ENCODE results near the gene FSD1. TPM values are rescaled to one million over a fixed set of nuclear protein-coding genes. Genes with fewer than 3 reads are reported as not detected.

Gene FSD1
- total RNA-seq, 4 donors from 2014 or later: 0.67 TPM; not detected in 3

DNA sequence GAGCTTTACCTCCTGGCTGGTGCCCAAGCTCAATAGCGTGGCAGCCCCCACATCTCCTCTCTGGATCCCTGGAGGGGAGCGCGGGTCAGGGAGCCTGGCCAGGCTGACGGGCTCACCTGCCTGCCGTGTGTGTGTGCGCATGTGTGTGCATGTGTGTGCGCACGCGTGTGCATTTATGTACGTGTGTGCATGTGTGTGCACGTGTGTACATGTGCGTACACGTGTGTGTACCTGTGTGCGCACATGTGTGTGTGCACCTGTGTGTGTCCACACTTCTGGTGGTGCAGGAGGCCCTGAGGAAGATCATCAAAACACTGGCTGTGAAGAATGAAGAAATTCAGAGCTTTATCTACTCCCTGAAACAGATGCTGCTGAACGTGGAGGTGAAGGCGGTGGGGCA is 1.3 kb downstream of the FSD1 start:
- no peak overlapping the region for H3K27ac ChIP-seq
- ATAC-seq: no peak
- H3K4me3 ChIP-seq: no peak overlapping the region
- H3K9me3 ChIP-seq: no peaks in the 10 kb centered on the region
- peaks cover 0 to 9% (median 4%) of the 10 kb centered on the region in 3 donors for H3K4me1 ChIP-seq
- TF ChIP-seq EP300 (IDR thresholded peaks at IDR 0.05): no peak
- no peak for TF ChIP-seq POLR2AphosphoS5 (IDR thresholded peaks at IDR 0.05)
- no peak for TF ChIP-seq CTCF (IDR thresholded peaks at IDR 0.05)
- no peak for TF ChIP-seq POLR2A (IDR thresholded peaks at IDR 0.05)
- H3K36me3 ChIP-seq: no peaks in the 10 kb centered on the region
- WGBS, 2 donors (ENCODE audit: low coverage in 1 of 2): 50% methylated on average over 2 of the region's 16 CpGs; no CpG with 5 or more reads in 1 of the 2 donors
- H3K27me3 ChIP-seq: peaks cover 42% of the 10 kb centered on the region

GRCh38 chr19:4310247-4311121 is 6.1 kb downstream of the FSD1 start:
- TF ChIP-seq EP300 (IDR thresholded peaks at IDR 0.05) (no peak), POLR2A (IDR thresholded peaks at IDR 0.05) (no peak), POLR2AphosphoS5 (IDR thresholded peaks at IDR 0.05) (no peak), CTCF (IDR thresholded peaks at IDR 0.05) (no peak)
- WGBS, 2 donors (ENCODE audit: low coverage in 1 of 2): 96 to 100% methylated on average over 1 to 5 of the region's 22 CpGs
- Histone ChIP-seq H3K27me3 (peaks cover 13% of the 10 kb centered on the region), H3K36me3 (no peaks in the 10 kb centered on the region), H3K4me1 (no peaks in the 10 kb centered on the region), H3K4me3 (no peak overlapping the region), H3K27ac (no peak overlapping the region), H3K9me3 (no peaks in the 10 kb centered on the region)
- ATAC-seq: no peak

DNA sequence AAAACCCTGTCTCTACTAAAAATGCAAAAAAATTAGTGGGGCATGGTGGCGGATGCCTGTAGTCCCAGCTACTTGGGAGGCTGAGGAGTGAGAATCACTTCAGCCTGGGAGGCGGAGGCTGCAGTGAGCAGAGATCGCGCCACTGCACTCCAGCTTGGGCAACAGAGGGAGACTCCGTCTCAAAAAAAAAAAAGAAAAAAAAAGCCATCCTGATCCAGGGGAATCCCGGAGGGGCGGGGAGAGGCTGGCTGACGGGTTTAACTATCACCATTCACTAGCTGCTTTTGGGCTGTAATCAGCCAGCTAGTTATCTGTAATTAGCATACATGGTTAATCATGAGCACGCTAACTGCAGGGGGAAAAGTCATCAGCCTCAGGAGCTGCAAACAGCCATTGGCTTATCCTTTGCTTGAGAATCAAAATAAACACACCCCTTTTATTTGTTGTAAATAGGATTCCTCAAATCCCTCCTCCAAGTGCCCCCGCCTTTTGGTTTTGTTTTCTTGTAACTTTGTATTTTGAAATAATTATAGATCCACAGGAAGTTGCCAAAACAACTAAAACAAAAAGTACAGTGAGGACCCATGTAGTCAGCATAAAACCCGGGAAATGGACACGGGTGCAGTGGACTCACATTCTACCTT is 9.6 kb downstream of the FSD1 start:
- WGBS, 2 donors (ENCODE audit: low coverage in 1 of 2): 28 to 43% methylated on average over 8 to 12 of the region's 12 CpGs
- no peak for ATAC-seq
- no peak overlapping the region for H3K27ac ChIP-seq
- H3K4me3 ChIP-seq: no peak overlapping the region
- no peaks in the 10 kb centered on the region for H3K4me1 ChIP-seq
- H3K36me3 ChIP-seq: no peaks in the 10 kb centered on the region
- TF ChIP-seq EP300 (IDR thresholded peaks at IDR 0.05): no peak
- TF ChIP-seq CTCF (IDR thresholded peaks at IDR 0.05): no peak
- no peak for TF ChIP-seq POLR2AphosphoS5 (IDR thresholded peaks at IDR 0.05)
- no peak for TF ChIP-seq POLR2A (IDR thresholded peaks at IDR 0.05)
- H3K27me3 ChIP-seq: peaks cover 28% of the 10 kb centered on the region
- H3K9me3 ChIP-seq: no peaks in the 10 kb centered on the region

DNA sequence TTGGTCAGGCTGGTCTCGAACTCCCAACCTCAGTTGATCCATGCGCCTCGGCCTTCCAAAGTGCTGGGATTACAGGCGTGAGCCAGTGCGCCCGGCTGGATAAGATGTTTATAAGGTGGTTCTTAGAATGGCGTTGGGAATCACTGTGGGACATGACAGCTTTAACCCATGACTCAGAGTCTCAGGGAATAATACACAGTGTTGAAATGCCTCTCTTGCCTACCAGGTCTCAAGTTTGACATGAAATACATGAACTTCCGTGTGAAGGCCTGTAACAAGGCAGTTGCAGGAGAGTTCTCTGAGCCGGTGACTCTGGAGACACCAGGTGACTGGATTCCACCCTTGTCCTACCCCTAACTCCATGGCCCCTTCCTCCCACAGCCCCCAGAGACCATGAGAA is 12.6 kb downstream of the FSD1 start:
- 63 to 80% methylated on average over 1 to 2 of the region's 9 CpGs for WGBS, 2 donors (ENCODE audit: low coverage in 1 of 2)
- H3K36me3 ChIP-seq: no peaks in the 10 kb centered on the region
- no peaks in the 10 kb centered on the region for H3K4me1 ChIP-seq
- H3K9me3 ChIP-seq: peaks cover 0 to under 1% (median 0%) of the 10 kb centered on the region in 3 donors
- TF ChIP-seq EP300 (IDR thresholded peaks at IDR 0.05): no peak
- TF ChIP-seq POLR2A (IDR thresholded peaks at IDR 0.05): no peak
- TF ChIP-seq CTCF (IDR thresholded peaks at IDR 0.05): no peak
- no peak for TF ChIP-seq POLR2AphosphoS5 (IDR thresholded peaks at IDR 0.05)
- no peak overlapping the region for H3K27ac ChIP-seq
- peaks cover 28% of the 10 kb centered on the region for H3K27me3 ChIP-seq
- no peak overlapping the region for H3K4me3 ChIP-seq
- no peak for ATAC-seq
